ENCODE measurements around the gene UBL3. TPM values are rescaled to one million over a fixed set of nuclear protein-coding genes. Genes with fewer than 3 reads are reported as not detected.

Gene UBL3
- polyA plus RNA-seq, 1 of the 3 experiments (the other 2 are of a cell fraction): 5.8 TPM

DNA sequence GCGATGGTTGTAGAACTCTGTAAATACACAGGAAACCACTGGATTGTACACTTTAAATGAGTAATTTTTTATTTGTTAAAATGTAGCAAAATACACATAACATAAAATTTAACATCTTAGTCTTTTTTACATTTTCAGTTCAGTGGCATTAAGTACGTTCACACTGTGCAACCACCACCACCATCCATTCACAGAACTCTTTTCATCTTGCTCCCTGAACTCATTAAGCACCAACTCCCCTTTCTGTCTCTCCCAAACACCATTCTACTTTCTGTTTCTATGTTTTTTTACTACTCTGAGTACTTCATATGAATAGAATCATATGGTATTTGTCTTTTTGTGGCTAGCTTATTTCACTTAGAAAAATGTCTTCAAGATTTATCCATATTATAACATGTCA is 2.7 kb upstream of the UBL3 start:
- POLR2A ChIA-PET: no interaction called here
- WGBS (ENCODE audit: low lambda C conversion rate): 87% methylated on average over 2 of the region's 2 CpGs
- Histone ChIP-seq H3K9me2 (no peaks in the 10 kb centered on the region), H3F3A (replicated peaks; ENCODE audit: insufficient read depth) (no peaks in the 10 kb centered on the region), H3K36me3 (replicated peaks in 1 of 2; ENCODE audit: control insufficient read depth in 1 of 2, insufficient read depth in 2 of 2, low read length in 1 of 2) (no peaks in the 10 kb centered on the region), H3K9ac (no peak overlapping the region), H3K4me1 (ENCODE audit: control insufficient read depth in 1 of 2, insufficient read depth in 2 of 2, low read depth in 1 of 2, low read length in 1 of 2) (peaks cover 10 to 13% of the 10 kb centered on the region in 2 experiments; a peak in 3 of 4 replicates), H3K27me3 (ENCODE audit: insufficient read depth) (no peaks in the 10 kb centered on the region), H2AFZ (ENCODE audit: low read depth) (no peak overlapping the region), H3K4me3 (ENCODE audit: low read depth in 2 of 2, low read length in 1 of 2) (no peak overlapping the region), H3K4me2 (peak overlapping the region; percentile 43; the same call in 1 of the 2 replicates), H4K20me1 (ENCODE audit: insufficient read depth) (no peaks in the 10 kb centered on the region; the same call in 1 of the 2 replicates), H3K79me2 (ENCODE audit: insufficient read depth) (peaks cover 15% of the 10 kb centered on the region), H3K27ac (ENCODE audit: low read depth in 2 of 2, low read length in 1 of 2) (peak overlapping the region in 1 of 2 experiments; percentile 43; a peak in 1 of 4 replicates), H3K9me3 (no peaks in the 10 kb centered on the region)
- TF ChIP-seq GABPA (IDR thresholded peaks at IDR 0.05; ENCODE audit: low read depth) (no peak), POLR2AphosphoS5 (IDR thresholded peaks at IDR 0.05; ENCODE audit: low read depth, low read length) (no peak), FOXJ3 (CRISPR knock-in tag; IDR thresholded peaks at IDR 0.05) (no peak), ELF1 (IDR thresholded peaks at IDR 0.05) (no peak), TCF12 (IDR thresholded peaks at IDR 0.05) (no peak)
- TF ChIP-seq, protein P1, sequence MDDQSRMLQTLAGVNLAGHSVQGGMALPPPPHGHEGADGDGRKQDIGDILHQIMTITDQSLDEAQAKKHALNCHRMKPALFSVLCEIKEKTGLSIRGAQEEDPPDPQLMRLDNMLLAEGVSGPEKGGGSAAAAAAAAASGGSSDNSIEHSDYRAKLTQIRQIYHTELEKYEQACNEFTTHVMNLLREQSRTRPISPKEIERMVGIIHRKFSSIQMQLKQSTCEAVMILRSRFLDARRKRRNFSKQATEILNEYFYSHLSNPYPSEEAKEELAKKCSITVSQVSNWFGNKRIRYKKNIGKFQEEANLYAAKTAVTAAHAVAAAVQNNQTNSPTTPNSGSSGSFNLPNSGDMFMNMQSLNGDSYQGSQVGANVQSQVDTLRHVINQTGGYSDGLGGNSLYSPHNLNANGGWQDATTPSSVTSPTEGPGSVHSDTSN (IDR thresholded peaks at IDR 0.05): no peak
- no peak for DNase-seq
- CTCF ChIA-PET: no interaction called here

DNA sequence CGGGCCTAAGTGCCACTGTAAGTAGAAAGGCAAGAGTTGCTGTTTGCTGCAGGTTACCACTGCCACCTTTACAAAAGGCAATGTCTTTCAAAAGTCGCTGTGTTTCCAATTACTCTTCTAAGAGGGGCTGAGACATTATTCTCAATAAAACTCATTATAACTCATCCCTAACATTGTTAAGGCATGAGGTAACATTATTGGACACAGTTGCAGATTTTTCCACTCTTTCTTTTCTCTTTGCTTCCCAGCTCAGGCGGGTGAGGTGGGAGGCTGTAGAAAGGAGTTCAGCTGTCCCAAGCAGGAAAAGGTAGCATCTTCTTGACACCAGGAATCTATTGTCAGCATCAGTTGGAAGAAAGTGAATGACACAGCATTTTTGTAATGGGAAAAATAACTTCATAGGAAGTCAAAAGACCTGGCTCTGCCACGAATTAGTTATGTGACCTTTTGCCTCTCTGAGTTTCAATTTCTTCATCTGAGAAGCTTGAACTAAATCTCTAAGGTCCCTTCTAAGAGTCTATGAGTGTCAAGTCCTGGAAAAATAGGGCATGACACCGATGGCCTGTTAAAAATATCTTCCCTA is 2.1 kb upstream of the UBL3 start:
- no peak for DNase-seq
- Histone ChIP-seq H3K9ac (no peak overlapping the region), H3K27ac (ENCODE audit: low read depth in 2 of 2, low read length in 1 of 2) (peak overlapping the region in 1 of 2 experiments; percentile 43; a peak in 1 of 4 replicates), H4K20me1 (ENCODE audit: insufficient read depth) (no peaks in the 10 kb centered on the region; the same call in 1 of the 2 replicates), H3K27me3 (ENCODE audit: insufficient read depth) (no peaks in the 10 kb centered on the region), H3F3A (replicated peaks; ENCODE audit: insufficient read depth) (peaks cover 5% of the 10 kb centered on the region), H3K9me3 (no peaks in the 10 kb centered on the region), H3K36me3 (replicated peaks in 1 of 2; ENCODE audit: control insufficient read depth in 1 of 2, insufficient read depth in 2 of 2, low read length in 1 of 2) (no peaks in the 10 kb centered on the region), H3K4me1 (ENCODE audit: control insufficient read depth in 1 of 2, insufficient read depth in 2 of 2, low read depth in 1 of 2, low read length in 1 of 2) (peaks cover 10 to 13% of the 10 kb centered on the region in 2 experiments; a peak in 3 of 4 replicates), H3K4me3 (ENCODE audit: low read depth in 2 of 2, low read length in 1 of 2) (no peak overlapping the region), H3K79me2 (ENCODE audit: insufficient read depth) (peaks cover 21% of the 10 kb centered on the region), H2AFZ (ENCODE audit: low read depth) (peak overlapping the region; percentile 42; the same call in 1 of the 2 replicates), H3K9me2 (no peaks in the 10 kb centered on the region), H3K4me2 (peak overlapping the region; percentile 43; the same call in 1 of the 2 replicates)
- ChIA-PET POLR2A (no interaction called here), CTCF (no interaction called here)
- WGBS (ENCODE audit: low lambda C conversion rate): 59% methylated on average over 5 of the region's 5 CpGs
- TF ChIP-seq TAF1 (IDR thresholded peaks at IDR 0.05; ENCODE audit: borderline replicate concordance, low read depth, low read length) (no peak), JUND (IDR thresholded peaks at IDR 0.05) (no peak), RXRA (IDR thresholded peaks at IDR 0.05; ENCODE audit: borderline replicate concordance, low read depth) (no peak), YY1 (IDR thresholded peaks at IDR 0.05; ENCODE audit: low read depth) (no peak), ELF1 (IDR thresholded peaks at IDR 0.05) (no peak), FOXM1 (IDR thresholded peaks at IDR 0.05; ENCODE audit: low read depth) (no peak), SMC3 (IDR thresholded peaks at IDR 0.05; ENCODE audit: low read depth, low read length) (no peak)
- TF ChIP-seq, protein P2, sequence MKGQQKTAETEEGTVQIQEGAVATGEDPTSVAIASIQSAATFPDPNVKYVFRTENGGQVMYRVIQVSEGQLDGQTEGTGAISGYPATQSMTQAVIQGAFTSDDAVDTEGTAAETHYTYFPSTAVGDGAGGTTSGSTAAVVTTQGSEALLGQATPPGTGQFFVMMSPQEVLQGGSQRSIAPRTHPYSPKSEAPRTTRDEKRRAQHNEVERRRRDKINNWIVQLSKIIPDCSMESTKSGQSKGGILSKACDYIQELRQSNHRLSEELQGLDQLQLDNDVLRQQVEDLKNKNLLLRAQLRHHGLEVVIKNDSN (IDR thresholded peaks at IDR 0.05; ENCODE audit: borderline replicate concordance, low read depth): no peak
- TF ChIP-seq, protein P3, sequence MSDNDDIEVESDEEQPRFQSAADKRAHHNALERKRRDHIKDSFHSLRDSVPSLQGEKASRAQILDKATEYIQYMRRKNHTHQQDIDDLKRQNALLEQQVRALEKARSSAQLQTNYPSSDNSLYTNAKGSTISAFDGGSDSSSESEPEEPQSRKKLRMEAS (IDR thresholded peaks at IDR 0.05; ENCODE audit: low read depth): no peak

Data from SK-N-SH (cell line).